ENCODE measurements around the gene DLX3.

The DLX3 gene

GRCh38 chr17:49984776-49985175, 10.2 kb downstream of the DLX3 start (continued):
- TF ChIP-seq TSHZ2 (CRISPR knock-in tag; IDR thresholded peaks at IDR 0.05), result no peak
- no peak for TF ChIP-seq ZNF70 (CRISPR knock-in tag; IDR thresholded peaks at IDR 0.05)
- no peak for TF ChIP-seq ESRRG (CRISPR knock-in tag; IDR thresholded peaks at IDR 0.05)
- TF ChIP-seq TCF4 (CRISPR knock-in tag; IDR thresholded peaks at IDR 0.05; ENCODE audit: borderline replicate concordance), result no peak

- ATAC-seq, result no peak
- TF ChIP-seq SNAI2 (CRISPR knock-in tag; IDR thresholded peaks at IDR 0.05) (no peak), CREB5 (CRISPR knock-in tag; IDR thresholded peaks at IDR 0.05; ENCODE audit: low read depth) (no peak), CSRNP3 (CRISPR knock-in tag; IDR thresholded peaks at IDR 0.05) (no peak), ARNTL (CRISPR knock-in tag; IDR thresholded peaks at IDR 0.05; ENCODE audit: borderline replicate concordance, low read depth) (no peak), GLIS3 (CRISPR knock-in tag; IDR thresholded peaks at IDR 0.05) (no peak), PATZ1 (CRISPR knock-in tag; IDR thresholded peaks at IDR 0.05; ENCODE audit: borderline replicate concordance) (no peak), TCF4 (CRISPR knock-in tag; IDR thresholded peaks at IDR 0.05; ENCODE audit: borderline replicate concordance) (no peak), POU6F1 (CRISPR knock-in tag; IDR thresholded peaks at IDR 0.05; ENCODE audit: borderline replicate concordance, low read depth) (no peak), TOX (CRISPR knock-in tag; IDR thresholded peaks at IDR 0.05; ENCODE audit: borderline replicate concordance) (no peak), PPARA (CRISPR knock-in tag; IDR thresholded peaks at IDR 0.05; ENCODE audit: borderline replicate concordance) (no peak), ESRRG (CRISPR knock-in tag; IDR thresholded peaks at IDR 0.05) (no peak)
Measured at GRCh38 chr17:49984283-49984682, 10.7 kb downstream of the DLX3 start.

- no peak for TF ChIP-seq ZFP3 (CRISPR knock-in tag; IDR thresholded peaks at IDR 0.05)
- no peak for TF ChIP-seq ZC3H10 (CRISPR knock-in tag; IDR thresholded peaks at IDR 0.05)
- ATAC-seq, result no peak
Measured at GRCh38 chr17:49980703-49981197, 14.3 kb downstream of the DLX3 start.

GRCh38 chr17:49979748-49980479, 15.1 kb downstream of the DLX3 start:
- TF ChIP-seq TOX (CRISPR knock-in tag; IDR thresholded peaks at IDR 0.05; ENCODE audit: borderline replicate concordance) (no peak), POU6F1 (CRISPR knock-in tag; IDR thresholded peaks at IDR 0.05; ENCODE audit: borderline replicate concordance, low read depth) (no peak)
- ATAC-seq, result no peak
